NCI-H2171 treated with DMSO at 0.1 percent for 48 hours (cell line): ENCODE results near the gene RAB40C.

ENCODE experiments used
- DNase-seq: peaks from one replicate; lab custom pipeline; 2025; lab: John Stamatoyannopoulos, UW

The RAB40C gene

GRCh38 chr16:616733-617586 lies 27.1 kb downstream of the RAB40C start:
- DNase-seq, result no peak

- peak; percentile 20 for DNase-seq
Measured at GRCh38 chr16:617855-618254, 28.0 kb downstream of the RAB40C start.

GRCh38 chr16:619476-620100 lies 29.7 kb downstream of the RAB40C start:
- no peak for DNase-seq

GRCh38 chr16:620700-621525 lies 31.0 kb downstream of the RAB40C start:
- DNase-seq, result peak; percentile 46

GRCh38 chr16:621526-622105 lies 31.8 kb downstream of the RAB40C start:
- peak; percentile 65 for DNase-seq

GRCh38 chr16:622920-623280 lies 33.0 kb downstream of the RAB40C start:
- DNase-seq, result no peak

- DNase-seq, result no peak
Measured at GRCh38 chr16:624526-625070, 34.7 kb downstream of the RAB40C start.

GRCh38 chr16:625117-625976 lies 35.5 kb downstream of the RAB40C start:
- no peak for DNase-seq

- no peak for DNase-seq
Measured at GRCh38 chr16:625977-626765, 36.3 kb downstream of the RAB40C start.

- no peak for DNase-seq
Measured at GRCh38 chr16:626787-627453, 37.1 kb downstream of the RAB40C start.

- DNase-seq, result no peak
Measured at GRCh38 chr16:627454-628239, 37.8 kb downstream of the RAB40C start.

- DNase-seq, result no peak
Measured at GRCh38 chr16:628321-629061, 38.6 kb downstream of the RAB40C start.

- no peak for DNase-seq
Measured at GRCh38 chr16:629185-629832, 39.4 kb downstream of the RAB40C start.

GRCh38 chr16:629833-630248 lies 40.0 kb downstream of the RAB40C start:
- no peak for DNase-seq

GRCh38 chr16:630249-630814 lies 40.5 kb downstream of the RAB40C start:
- DNase-seq, result no peak

GRCh38 chr16:630815-631405 lies 41.0 kb downstream of the RAB40C start, which contains the start of gene WFIKKN1:
WFIKKN1 (plus strand) TSS chr16:630985; CDS start chr16:631254, 269 bp downstream.
- no peak for DNase-seq
